COLO668 (cell line): ENCODE measurements around the gene DIP2C.

Experiments used
- DNase-seq: peaks from one replicate; lab custom pipeline; 2025; ENCODE audit not compliant: unreplicated experiment; lab: John Stamatoyannopoulos, UW

The DIP2C gene

DNA sequence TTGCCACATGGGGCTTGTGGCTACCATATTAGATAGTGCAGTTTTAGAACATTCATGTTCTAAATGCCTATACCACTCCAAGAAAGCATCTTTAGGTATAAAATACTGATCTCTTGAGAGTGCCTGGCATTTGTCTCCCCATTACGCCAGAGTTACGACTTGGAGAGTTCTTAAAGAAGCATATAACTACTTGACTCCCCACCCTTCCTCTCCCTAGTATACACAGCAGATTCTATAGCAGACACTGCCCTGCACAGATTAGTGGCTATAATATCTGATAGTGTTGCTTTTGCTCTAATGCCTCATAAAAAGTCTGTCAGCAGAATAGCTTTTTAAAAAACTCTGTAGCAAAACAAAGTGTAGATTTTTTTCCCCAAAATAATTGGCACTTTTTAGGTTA lies 463.4 kb downstream of the DIP2C start:
- DNase-seq: no peak

DNA sequence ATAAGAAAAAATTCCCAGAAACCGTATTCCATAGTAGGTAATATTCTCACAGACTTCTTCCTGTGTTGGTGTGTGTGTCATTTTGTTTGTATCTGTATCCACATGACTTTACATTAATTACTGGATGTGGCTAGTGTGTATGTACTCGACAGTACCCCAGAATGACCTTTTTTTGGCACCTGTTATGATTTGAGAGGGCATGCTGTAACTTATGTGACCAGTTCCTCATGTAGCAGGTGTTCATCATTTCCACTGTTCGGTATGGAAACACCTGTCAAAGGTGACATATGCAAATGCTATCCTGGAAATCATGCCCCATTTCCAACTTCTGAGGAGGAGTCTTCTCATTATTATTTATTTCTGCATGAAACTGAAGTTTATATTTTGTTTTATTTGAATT lies 464.9 kb downstream of the DIP2C start:
- DNase-seq: peak; percentile 16
